DMS 273 (cell line): ENCODE results near the gene SLCO4A1.
"Not testable (repeated sequence)": the region's sequence is repeated elsewhere in the genome, so short reads cannot be mapped to it uniquely, and the experiment has no call there.

Source experiments
- DNase-seq: peaks from one replicate; lab custom pipeline; 2025; ENCODE audit not compliant: unreplicated experiment; lab: John Stamatoyannopoulos, UW

SLCO4A1 gene

DNA sequence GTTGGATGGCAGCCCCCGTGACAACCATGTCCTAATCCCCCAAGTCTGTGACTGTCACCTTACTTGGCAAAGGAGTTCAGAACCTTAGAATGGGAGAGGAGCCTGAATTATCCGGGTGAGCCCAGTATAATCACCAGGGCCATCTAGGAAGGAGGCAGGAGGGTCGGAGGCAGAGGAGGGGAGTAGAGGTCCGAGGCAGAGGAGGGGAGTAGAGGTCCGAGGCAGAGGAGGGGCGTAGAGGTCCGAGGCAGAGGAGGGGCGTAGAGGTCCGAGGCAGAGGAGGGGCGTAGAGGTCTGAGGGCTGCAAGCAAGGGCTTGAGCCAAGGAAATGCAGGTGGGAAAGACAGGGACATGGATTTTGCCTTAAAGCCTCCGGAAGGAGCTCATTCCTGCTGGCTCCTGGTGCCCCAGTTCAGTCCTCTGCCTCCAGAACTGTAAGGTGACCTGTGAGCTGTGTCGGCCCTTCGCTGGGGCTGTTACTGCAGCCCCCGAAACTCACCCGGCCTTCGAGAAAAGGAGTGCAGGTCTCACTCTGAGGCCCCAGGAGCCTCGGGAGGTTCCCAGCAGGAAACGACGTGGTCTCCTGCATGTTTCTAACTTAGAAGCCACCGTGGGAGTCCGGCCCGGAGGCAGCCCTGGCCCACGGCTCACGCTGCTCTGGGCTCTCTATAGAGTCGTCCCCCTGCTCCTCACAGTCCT lies 20.0 kb upstream of the SLCO4A1 start:
- no peak for DNase-seq

DNA sequence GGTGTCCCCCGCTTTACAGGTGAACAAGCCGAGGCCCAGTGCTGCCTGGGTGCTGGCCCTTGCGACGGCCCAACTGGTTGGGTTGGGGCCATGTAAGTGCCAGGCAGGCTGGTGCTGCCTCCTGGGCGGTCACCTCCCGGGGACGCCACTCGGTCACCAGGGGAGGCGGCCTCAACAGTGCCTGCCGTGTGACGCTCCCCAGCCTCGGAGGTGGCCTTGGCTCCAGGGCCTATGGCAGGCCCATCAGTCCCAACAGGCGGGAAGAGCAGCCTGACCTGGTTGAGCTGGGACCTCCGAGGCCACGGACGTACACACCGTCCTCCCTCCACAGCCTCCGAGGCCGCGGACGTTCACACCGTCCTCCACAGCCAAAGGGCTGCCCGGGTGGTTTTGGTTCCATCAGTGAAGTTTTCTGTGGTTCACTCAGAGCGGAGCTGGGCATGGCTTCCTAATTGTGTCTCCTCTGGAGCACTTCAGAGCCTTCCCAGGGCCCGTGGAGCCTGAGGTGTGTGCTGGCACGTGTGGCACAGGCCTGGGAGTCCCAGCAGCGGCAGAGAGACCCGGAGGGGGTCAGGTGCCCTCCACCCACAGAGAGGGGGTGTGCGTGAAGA lies 19.3 kb upstream of the SLCO4A1 start:
- no peak for DNase-seq

DNA sequence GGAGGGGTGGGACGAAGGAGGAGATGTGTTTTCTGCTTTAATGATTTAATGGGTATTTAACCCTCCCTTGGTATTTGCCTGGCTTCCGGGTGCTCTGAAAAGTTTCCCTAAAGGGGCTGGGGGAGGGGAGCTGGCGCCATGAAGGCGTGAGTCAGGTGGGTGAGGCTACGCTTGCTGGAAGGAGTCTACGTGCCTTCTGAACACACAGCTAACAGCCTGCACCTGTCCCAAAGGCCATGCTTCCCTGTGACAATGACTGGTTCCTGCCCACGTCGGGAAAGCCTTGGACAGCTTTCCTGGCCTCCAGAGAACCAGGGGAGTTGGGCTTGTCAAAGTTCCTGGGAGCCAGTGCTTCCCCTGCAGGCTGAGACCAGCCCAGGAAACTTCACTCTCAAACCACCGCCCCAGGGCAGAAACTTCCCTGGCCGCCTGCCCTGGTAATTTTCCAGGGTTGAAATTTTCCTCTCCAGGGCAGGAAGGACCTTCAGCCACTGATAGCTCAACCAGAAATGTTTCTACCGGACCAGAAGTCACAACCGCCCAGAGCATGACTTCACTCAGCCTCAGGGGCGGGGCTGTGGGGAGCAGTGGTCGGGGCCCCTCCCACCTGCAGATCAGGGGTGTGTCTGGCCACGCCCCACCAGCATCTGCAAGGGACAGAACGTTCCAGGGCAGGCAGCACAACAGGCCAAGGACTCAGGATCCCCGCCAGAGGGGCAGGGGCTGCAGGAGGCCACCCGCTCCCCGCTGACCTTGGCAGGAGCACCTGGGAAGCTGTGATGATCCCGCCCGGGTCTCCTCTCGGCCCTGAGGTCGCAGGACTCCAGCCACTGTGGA lies 18.6 kb upstream of the SLCO4A1 start:
- DNase-seq: peak; percentile 88

DNA sequence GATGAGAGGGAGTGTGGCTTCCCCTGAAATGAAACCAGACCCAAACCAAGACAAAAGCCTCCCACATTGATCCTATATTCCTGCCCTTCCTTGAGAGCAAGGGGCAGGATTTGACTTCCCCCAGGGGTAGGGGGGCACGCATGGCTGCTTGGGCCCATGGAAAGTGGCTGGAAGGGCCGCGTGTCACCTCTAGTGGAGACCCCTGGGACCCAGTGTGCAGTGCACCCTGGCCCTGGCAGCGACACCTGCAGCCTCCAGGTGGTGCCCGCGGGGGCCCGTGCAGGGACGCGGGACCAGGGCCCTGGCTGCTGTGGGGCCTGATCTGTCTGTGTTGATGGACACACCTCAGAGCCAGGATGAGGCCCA lies 18.0 kb upstream of the SLCO4A1 start:
- peak; percentile 21 for DNase-seq

DNA sequence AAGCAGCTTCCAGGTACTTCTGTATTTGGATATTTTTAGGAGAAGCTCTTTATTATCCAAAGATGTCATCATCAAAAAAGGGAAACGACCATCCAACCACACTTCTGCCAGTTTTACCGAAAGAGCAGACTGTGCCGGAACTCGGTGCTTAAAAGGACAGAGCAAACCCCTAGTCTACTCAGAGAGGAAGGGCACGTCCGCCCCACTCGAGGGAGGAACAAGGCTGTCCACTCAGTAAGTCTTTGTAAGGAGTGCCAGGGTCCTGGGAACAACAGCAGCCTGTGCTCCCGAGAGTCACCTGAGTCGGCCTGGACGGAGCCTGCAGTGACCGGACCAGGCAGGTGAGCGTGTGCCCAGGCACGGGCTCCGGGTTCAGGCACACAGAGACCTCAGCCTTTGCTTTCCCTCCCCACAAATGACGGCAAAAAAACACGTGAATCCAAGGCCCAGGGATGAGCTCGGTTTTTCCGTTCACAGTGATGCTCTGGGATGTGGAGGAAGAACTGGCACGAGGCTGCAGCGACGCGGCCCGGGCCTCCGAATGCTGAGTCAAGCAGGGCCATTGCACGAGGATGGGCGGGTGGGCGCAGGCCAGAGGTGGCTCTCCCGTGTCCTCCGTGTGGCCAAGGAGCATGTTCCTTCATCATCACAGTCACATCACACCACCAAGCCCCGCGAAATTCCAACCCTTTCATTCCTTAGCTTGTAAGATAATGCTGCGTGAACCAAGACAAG lies 17.4 kb upstream of the SLCO4A1 start:
- no peak for DNase-seq

DNA sequence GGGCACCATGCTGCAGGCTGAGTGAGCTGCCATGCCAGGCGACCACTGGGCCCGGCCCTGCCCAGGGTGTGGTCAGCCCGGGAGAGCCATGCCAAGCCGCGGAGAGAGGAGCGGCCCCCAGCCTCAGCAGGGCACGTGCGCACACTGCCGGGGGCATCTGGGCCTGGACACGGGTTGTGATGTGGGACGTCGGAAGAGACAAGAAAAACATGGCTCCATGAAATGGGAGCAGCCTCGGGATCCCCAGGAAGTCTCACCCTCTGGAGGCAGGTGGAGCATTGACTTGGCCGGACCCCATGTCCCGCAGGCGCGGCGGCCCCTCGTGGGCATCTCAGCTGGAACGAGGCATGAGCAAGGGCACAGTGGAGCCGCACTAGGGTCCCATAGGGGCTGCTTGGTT lies 16.8 kb upstream of the SLCO4A1 start:
- no peak for DNase-seq

DNA sequence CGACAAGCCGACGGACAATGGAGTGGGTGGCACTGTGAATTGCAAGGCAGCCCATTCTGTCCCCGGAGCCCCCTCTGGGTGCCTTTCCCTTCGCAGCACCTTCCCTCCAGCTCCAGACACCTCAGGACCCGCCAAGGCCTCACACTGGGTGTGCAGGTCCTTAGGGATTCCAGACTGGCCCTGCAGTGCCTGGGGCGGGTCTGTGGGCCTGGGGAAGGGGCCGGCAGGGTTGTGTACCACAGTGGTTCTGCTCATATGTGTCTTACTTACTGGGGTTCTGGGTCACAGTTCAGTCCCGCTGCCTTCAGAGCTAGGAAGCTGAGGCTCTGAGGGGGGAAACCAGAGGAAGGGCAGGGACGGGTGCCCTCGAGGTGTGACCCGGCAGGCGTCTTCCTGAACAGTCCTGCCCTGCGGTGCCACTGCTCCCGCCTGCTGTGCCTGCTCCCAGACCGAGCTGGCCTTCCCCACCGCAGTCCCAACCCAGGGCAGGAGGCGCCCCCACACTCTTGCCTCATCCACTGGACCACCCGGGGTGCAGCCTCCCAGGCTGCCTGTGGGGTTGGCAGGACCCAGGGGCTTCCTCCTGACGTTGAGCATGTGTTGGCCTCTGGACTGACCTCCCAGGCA lies 16.3 kb upstream of the SLCO4A1 start:
- DNase-seq: no peak

DNA sequence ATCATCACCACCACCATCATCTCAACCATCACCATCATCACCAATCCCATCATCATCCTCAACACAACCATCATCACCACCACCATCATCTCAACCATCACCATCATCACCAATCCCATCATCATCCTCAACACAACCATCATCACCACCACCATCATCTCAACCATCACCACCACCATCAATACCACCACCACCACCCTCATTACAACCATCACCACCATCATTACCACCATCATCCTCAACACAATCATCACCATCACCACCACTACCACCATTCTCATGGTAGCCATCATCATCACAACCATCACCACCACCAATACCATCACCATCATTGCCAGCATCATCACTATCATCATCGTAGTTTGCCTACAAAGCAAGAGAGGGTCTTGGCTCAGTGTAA lies 14.9 kb upstream of the SLCO4A1 start:
- DNase-seq: not testable (repeated sequence)

DNA sequence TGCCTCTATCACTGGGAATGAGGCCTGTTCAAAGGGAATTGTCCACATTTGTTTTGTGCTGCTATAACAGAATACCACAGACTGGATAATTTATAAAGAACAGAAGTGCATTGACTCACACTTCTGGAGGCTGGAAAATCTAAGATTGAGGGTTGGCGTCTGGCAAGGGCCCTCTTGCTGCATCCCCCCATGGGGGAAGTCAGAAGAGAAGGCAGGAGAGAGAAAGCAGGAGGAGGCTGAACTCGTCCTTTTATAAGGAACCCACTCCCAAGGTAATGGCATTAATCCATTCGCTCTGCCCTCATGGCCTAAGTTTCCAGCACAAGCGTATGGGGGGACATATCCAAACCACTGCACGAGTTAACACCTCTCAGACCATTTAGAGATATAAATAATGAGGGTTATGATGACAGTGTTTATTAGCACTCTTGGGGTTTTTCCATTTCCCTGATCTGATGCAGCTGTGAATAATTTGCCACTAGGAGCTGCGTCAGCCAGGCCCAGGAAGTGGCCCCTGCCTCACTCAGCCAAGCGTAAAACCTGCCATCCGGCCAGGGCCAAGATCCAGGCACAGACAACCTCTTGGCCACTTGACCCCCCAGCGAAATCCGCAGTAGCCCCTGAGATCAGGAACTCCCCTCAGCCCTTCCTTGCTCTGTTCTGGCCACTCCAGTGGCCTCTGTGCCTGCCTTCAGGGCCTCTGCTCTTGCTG lies 14.2 kb upstream of the SLCO4A1 start:
- DNase-seq: no peak

DNA sequence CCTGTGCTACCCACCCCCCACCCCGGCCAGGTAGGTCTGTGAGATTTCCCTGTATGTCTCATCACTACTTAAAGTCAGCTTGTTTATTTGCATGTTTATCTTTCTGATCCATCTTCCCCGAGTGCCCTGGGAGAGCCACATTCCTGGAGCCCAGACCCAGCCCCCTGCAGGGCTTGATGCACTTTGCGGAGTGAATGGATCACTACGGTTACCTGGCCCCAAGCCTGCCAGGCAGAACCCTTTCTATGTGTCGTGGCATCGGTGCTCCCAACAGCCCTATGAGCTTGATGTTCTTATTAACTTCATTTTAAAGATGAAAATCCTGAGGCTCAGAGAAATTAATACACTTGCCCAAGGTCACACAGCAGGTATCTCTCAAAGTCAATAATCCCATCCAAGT lies 13.6 kb upstream of the SLCO4A1 start:
- no peak for DNase-seq

DNA sequence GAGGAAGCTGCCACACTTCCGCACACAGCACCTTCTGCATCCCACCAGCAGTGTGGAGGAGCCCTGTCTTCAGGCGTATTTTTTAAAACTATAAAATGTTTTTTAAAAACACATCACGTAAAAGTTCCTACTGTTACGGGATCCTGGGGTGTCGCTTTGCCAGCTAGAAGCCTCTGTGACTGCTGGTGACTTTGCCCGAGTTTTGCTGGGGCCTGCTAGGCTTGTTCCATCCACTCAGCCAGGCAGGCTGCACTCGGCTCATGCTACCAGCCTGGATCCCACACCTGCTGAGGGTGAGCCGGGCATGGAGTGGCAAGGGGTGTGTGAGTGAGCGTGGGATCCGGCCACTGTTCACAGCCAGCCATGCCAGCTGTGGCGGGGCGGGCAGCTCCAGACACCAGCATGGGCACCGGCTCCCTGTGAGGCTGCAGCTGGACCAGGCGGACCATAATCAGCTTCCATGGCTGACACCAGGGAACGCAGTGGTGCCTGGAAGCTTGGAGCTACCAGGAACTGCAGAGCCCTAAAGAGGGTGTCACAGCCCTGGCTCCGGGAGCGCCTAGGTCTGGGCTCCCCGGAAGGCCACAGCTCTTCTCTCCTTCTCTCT lies 12.3 kb upstream of the SLCO4A1 start:
- DNase-seq: no peak

DNA sequence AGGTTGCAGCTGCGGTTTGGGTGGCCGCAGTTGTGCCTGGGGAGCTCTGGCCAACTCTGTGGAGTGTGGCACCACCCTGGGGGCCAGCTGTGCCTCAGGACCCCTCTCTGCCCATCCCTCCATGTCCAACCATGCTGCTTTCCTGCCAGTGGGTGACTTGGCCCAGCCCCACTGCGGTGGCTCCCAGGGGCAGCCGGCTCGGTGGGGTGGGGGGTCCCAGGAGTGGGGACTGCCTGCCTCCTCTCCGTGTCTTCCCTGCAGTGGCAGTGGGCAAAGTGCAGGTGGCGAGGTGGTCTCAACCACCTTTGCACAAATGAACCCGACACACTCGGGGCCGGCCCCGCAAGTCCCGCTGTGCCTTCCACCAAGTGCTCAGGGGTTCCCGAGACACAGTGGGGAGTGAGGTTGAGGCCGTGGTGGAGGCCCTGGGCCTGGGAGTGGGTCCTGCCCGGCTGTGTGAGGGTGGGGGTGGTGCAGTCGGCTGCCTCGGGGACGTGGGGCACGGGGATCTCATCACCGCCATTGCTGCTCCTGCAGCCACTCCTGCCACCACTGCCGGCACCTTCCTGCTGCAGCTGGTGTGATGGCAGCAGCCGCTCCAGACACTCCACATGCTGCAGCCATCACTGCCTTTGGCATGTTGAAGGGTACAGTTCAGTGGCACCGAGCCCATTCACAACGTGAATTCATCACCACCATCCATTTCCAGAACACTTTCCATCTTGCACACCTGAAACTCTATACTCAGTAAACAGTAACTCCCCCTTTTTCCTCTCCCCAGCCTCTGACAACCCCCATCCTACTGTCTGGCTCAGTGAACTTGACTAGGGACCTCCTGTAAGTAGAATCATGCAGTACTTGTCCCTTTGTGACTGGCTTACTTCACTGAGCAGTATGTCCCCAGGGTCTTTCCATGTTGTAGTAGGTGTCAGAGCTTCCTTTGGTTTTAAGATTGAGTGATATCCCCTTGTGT lies 10.7 kb upstream of the SLCO4A1 start:
- DNase-seq: no peak

DNA sequence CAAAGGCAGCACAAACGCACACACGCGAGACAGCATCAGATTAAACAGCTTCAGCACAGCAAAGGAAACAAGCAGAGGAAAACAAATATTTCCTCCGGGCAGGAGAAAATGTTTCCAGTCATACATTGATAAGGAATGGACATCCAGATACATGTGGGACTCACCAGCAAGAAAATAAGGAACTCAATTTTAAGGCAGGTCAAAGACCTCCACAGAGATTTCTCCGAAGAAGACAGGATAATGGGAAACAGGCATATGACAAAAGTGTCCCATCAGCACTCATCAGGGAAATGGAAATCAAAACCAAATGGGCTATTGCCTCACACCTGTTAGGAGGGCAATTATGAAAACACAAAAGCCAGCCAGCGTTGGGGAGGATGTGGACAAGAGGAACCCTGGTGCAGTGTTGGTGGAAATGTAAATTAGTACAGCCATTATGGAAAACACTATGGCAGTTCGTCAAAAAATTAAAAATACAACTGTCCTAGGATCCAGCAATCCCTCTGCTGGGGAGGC lies 9.7 kb upstream of the SLCO4A1 start:
- no peak for DNase-seq

DNA sequence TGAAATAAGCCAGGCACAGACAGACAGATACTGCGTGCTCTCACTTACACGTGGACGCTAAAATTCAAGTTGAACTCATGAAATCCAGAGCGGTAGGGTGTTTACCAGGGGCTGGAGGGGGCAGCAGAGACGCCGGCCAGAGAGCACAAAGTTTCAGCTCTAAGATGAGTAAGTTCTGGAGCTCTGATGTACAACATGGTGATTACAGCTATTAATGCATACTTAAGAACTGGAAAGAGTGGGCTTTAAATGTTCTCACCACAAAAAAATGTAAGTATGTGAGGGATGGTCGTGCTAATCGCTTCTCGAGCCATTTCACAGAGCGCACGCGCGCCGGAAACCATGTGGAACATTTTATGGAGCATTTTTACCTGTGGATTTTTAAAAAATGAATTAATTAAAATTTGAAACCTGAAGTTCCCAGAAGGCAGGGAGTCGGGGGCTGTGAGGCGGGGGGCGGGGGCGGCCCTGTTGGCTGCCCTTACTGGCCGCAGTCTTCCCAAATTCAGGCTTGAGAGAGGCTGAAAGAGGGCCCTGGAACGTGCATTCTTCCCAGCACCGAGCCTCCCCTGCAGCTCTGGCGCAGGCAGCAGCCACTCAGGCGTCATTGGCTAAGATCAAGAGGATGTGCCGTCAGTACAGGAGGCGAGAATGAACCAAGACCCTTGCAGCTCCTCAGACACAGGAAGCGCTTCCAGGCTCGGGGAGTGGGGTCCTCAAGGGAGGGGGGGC lies 8.5 kb upstream of the SLCO4A1 start:
- DNase-seq: no peak

DNA sequence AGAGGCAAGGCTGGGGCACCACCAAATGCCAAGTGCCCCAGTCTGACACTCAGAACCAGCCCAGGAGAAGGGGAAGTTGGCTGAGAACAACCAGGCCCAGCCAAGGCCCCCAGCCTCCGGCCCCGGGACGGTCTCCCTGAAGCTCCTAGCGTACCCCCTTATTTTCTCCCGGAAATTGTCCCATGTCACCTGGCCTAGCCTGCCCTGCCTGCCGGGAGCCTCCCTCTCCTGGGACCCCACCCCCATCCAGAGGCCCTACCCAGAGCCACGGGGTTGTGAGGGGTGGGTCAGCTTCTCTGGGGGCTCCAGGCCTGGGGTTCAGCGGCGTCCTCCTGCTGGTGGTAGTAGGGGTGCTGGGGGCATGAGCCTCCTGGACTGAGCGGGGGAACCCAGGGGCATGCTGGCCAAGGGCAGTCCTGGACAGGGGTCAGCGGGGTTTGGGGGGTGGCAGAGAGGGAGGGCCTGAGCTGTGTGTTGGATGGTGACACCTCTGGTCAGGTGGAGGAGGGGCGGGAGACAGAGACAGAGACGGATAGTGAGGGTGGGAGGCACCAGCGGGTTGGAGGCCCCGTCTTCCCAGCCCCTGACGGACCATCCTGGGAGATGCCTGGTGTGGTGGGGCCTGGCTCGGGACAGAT lies 7.9 kb upstream of the SLCO4A1 start:
- no peak for DNase-seq

DNA sequence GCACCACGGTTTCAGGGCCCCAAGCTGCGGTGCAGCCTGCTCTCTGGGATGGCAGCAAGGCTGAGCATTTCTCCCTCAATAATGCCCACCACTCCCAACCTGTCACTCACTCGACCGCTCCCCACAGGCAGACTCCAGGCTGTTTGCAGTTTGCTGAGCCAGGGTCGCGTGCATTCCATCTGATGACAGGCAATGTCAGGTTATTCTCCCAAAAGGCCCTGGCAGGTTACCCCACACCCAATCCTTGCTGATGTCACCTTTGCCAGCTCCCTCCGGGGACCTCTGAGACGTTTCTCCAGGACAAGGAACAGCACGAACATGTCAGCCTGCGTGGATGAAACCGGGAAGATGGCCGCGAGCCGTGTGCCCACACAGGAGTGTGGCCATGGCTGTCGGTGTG lies 7.1 kb upstream of the SLCO4A1 start:
- DNase-seq: no peak

DNA sequence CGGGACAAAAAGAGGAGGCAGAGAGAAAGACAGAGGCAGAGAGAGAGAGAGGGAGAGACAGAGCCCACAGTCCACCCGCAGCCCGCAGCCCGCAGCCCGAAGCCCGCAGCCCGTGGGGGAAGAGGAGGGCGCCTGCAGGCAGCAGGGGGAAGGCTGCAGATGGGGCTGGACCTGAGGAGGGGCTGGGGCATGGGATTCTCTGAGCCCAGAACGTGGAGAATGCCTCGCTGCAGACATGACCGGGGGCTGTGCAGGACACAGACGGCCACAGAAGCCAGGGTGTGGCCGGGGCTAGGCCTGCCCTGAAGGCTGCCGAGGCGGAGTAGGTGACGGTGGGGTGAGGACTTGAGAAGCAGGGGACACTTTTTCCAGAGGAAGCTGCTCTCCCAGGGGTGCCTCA lies 6.5 kb upstream of the SLCO4A1 start:
- DNase-seq: no peak

DNA sequence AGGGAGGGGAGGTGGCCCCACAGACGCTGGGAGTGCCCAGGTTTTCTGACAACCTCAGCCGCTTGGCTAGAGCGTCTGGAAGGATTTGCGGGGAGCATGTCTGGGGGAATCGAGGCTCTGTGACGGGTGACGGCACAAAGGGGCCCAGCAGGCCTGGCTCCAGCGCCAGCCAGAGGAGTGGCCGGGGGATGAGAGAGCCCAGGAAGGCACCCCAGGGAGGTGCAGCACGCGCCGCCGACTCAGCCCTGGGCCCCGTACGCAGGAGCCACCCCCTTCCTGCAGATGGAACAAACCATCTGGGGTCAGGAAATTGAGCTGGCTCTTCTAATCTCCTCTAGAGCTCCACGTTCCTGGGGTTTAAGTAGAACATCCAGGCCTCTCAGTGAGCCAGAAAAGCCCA lies 5.9 kb upstream of the SLCO4A1 start:
- DNase-seq: peak; percentile 25
